Trophoblast cell (in vitro differentiated cells and primary cell): ENCODE results near the gene CUX1.

Experiments used
- DNase-seq, 2 donors: peaks; one replicate each; pipeline ENCODE4 v3.0.0-alpha.2; 2016
- H2AFZ ChIP-seq: 2 replicates; pipeline ENCODE4 v1.6.1; 2013; ENCODE audit warnings: low read length, moderate library complexity, mild to moderate bottlenecking; ENCODE audit not compliant: insufficient read depth, poor library complexity
- H2AK5ac ChIP-seq: 2 replicates; pipeline ENCODE4 v1.6.1; 2013; ENCODE audit warnings: mild to moderate bottlenecking, low read length
- H2BK120ac ChIP-seq: 2 replicates; pipeline ENCODE4 v1.6.1; 2013; ENCODE audit warnings: low read length, mild to moderate bottlenecking, moderate library complexity; ENCODE audit not compliant: insufficient read depth, poor library complexity
- H2BK12ac ChIP-seq: 2 replicates; pipeline ENCODE4 v1.6.1; 2013; ENCODE audit warnings: mild to moderate bottlenecking, low read length, moderate library complexity
- H2BK5ac ChIP-seq: 2 replicates; pipeline ENCODE4 v1.6.1; 2013; ENCODE audit warnings: low read length, low read depth, moderate library complexity, mild to moderate bottlenecking; ENCODE audit not compliant: poor library complexity
- H3K14ac ChIP-seq: 2 replicates; pipeline ENCODE4 v1.6.1; 2013; ENCODE audit warnings: mild to moderate bottlenecking, low read length
- H3K18ac ChIP-seq: 2 replicates; pipeline ENCODE4 v1.6.1; 2013; ENCODE audit warnings: mild to moderate bottlenecking, low read length
- H3K23ac ChIP-seq: 2 replicates; pipeline ENCODE4 v1.6.1; 2013; ENCODE audit warnings: low read length
- H3K27ac ChIP-seq: 2 replicates; pipeline ENCODE4 v1.5.1; 2013; ENCODE audit warnings: low read depth, mild to moderate bottlenecking, inconsistent platforms, low read length, moderate library complexity
- H3K27me3 ChIP-seq: 2 replicates; pipeline ENCODE4 v1.6.1; 2013; ENCODE audit warnings: inconsistent platforms, mild to moderate bottlenecking, low read length, moderate library complexity; ENCODE audit not compliant: insufficient read depth
- H3K36me3 ChIP-seq, 2 experiments: 1 replicate in 1 of 2; 2 replicates in 1 of 2; pipeline ENCODE4 v1.6.1; 2013; ENCODE audit warnings: low read length in 2 of 2, mild to moderate bottlenecking in 2 of 2, moderate library complexity in 1 of 2; ENCODE audit not compliant: insufficient read depth in 2 of 2, control insufficient read depth in 1 of 2
- H3K4ac ChIP-seq: 2 replicates; pipeline ENCODE4 v1.6.1; 2013; ENCODE audit warnings: low read depth, mild to moderate bottlenecking, low read length, moderate library complexity
- H3K4me1 ChIP-seq, 2 experiments: 1 replicate in 1 of 2; 2 replicates in 1 of 2; pipeline ENCODE4 v1.6.1; 2013; ENCODE audit warnings: low read length in 2 of 2, mild to moderate bottlenecking in 2 of 2, moderate library complexity in 1 of 2; ENCODE audit not compliant: insufficient read depth in 2 of 2, control insufficient read depth in 1 of 2
- H3K4me2 ChIP-seq: 2 replicates; pipeline ENCODE4 v1.6.1; 2013; ENCODE audit warnings: inconsistent platforms, mild to moderate bottlenecking, low read length, moderate library complexity
- H3K4me3 ChIP-seq: 2 replicates; pipeline ENCODE4 v1.5.1; 2013; ENCODE audit warnings: mild to moderate bottlenecking, low read depth, low read length, inconsistent platforms
- H3K79me1 ChIP-seq: one replicate; pipeline ENCODE4 v1.6.1; 2013; ENCODE audit warnings: low read length
- H3K79me2 ChIP-seq: 2 replicates; pipeline ENCODE4 v1.6.1; 2013; ENCODE audit warnings: low read length, mild to moderate bottlenecking; ENCODE audit not compliant: control insufficient read depth, insufficient read depth, poor library complexity
- H3K9ac ChIP-seq: 2 replicates; pipeline ENCODE4 v1.6.1; 2013; ENCODE audit warnings: mild to moderate bottlenecking, low read length
- H3K9me3 ChIP-seq: 2 replicates; pipeline ENCODE4 v1.6.1; 2013; ENCODE audit warnings: low read depth, mild to moderate bottlenecking, control low read depth, inconsistent platforms, low read length; ENCODE audit not compliant: insufficient read depth
- H4K12ac ChIP-seq: 2 replicates; pipeline ENCODE4 v1.6.1; 2013; ENCODE audit warnings: low read depth, mild to moderate bottlenecking, low read length, moderate library complexity
- H4K8ac ChIP-seq: 2 replicates; pipeline ENCODE4 v1.6.1; 2013; ENCODE audit warnings: low read depth, mild to moderate bottlenecking, low read length, moderate library complexity
- H4K91ac ChIP-seq: one replicate; pipeline ENCODE4 v1.6.1; 2013; ENCODE audit warnings: low read depth, mild to moderate bottlenecking, low read length, moderate library complexity
- WGBS: extraction: QIAGEN DNeasy Blood & Tissue Kit; methylation state at CpG from one replicate; pipeline ENCODE4 v1.1.7; 2013; ENCODE audit warnings: missing lambda C conversion rate; ENCODE audit not compliant: insufficient read length, insufficient coverage; ENCODE audit errors: extremely low coverage; 5-methylcytosine and 5-hydroxymethylcytosine counted together

CUX1 gene

GRCh38 chr7:102154425-102154824, 337.0 kb downstream of the CUX1 start:
- Histone ChIP-seq H4K91ac (no peak overlapping the region), H3K27me3 (no peaks in the 10 kb centered on the region), H3K4me3 (no peak overlapping the region), H3K23ac (no peak overlapping the region), H2BK12ac (no peak overlapping the region), H2AFZ (no peak overlapping the region), H3K4me1 (peaks cover 13 to 19% of the 10 kb centered on the region in 2 experiments), H3K14ac (no peak overlapping the region), H3K4ac (no peak overlapping the region), H2AK5ac (no peak overlapping the region), H4K12ac (no peak overlapping the region), H2BK5ac (no peak overlapping the region), H3K79me2 (no peaks in the 10 kb centered on the region), H4K8ac (no peak overlapping the region), H2BK120ac (no peak overlapping the region), H3K36me3 (peaks cover 7 to 9% of the 10 kb centered on the region in 2 experiments), H3K4me2 (no peak overlapping the region), H3K18ac (no peak overlapping the region), H3K79me1 (peaks cover 6% of the 10 kb centered on the region), H3K9me3 (peaks cover 2% of the 10 kb centered on the region), H3K9ac (no peak overlapping the region), H3K27ac (no peak overlapping the region)
- DNase-seq, result no peak
- WGBS, result no CpG with 5 or more reads among the region's 3 CpGs

- Histone ChIP-seq H4K12ac (no peak overlapping the region), H3K9me3 (peaks cover 2% of the 10 kb centered on the region), H3K14ac (no peak overlapping the region), H4K8ac (no peak overlapping the region), H3K4me1 (peaks cover 13 to 19% of the 10 kb centered on the region in 2 experiments), H4K91ac (no peak overlapping the region), H3K9ac (no peak overlapping the region), H3K79me1 (peaks cover 6% of the 10 kb centered on the region), H3K18ac (no peak overlapping the region), H3K27ac (no peak overlapping the region), H2BK120ac (no peak overlapping the region), H3K23ac (no peak overlapping the region), H3K4me2 (no peak overlapping the region), H2AK5ac (no peak overlapping the region), H3K79me2 (no peaks in the 10 kb centered on the region), H3K4me3 (no peak overlapping the region), H2BK12ac (no peak overlapping the region), H2BK5ac (no peak overlapping the region), H3K36me3 (peaks cover 7 to 12% of the 10 kb centered on the region in 2 experiments), H3K27me3 (no peaks in the 10 kb centered on the region), H3K4ac (no peak overlapping the region), H2AFZ (no peak overlapping the region)
- WGBS, result no CpG with 5 or more reads among the region's 10 CpGs
- DNase-seq, result peak; percentile 18 to 49
Observed at GRCh38 chr7:102155821-102156441, 338.5 kb downstream of the CUX1 start.

DNA sequence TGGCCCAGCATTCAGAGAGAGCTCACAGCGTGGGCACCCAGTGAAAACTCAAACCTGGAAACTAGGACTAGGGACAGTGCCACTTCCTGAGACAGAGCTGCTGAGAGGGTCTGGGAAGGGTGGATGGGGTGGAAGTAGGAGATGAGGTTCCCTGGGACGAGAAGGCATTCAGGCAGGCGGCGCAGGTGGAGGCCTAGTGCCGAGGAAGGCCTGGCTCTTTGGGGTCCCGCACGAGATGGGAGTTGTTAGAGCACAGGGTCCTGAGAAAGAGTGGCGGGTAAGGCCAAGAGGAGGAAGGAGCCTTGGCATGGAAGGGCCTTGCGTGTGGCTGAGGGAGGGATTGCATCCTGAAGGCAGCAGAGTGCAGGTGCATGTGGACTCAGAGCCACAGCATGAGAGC, 339.4 kb downstream of the CUX1 start:
- no peak overlapping the region for H3K23ac ChIP-seq
- no peak overlapping the region for H3K4me3 ChIP-seq
- no peak overlapping the region for H4K8ac ChIP-seq
- H2BK5ac ChIP-seq, result no peak overlapping the region
- no peak overlapping the region for H2AK5ac ChIP-seq
- WGBS, result no CpG with 5 or more reads among the region's 9 CpGs
- peaks cover 7 to 12% of the 10 kb centered on the region in 2 experiments for H3K36me3 ChIP-seq
- no peak overlapping the region for H3K27ac ChIP-seq
- no peak overlapping the region for H2AFZ ChIP-seq
- no peak for DNase-seq
- H3K4ac ChIP-seq, result no peak overlapping the region
- no peak overlapping the region for H2BK12ac ChIP-seq
- no peaks in the 10 kb centered on the region for H3K27me3 ChIP-seq
- no peak overlapping the region for H4K12ac ChIP-seq
- H3K79me1 ChIP-seq, result peaks cover 6% of the 10 kb centered on the region
- no peak overlapping the region for H3K14ac ChIP-seq
- H4K91ac ChIP-seq, result no peak overlapping the region
- no peak overlapping the region for H3K4me2 ChIP-seq
- peaks cover 13 to 19% of the 10 kb centered on the region in 2 experiments for H3K4me1 ChIP-seq
- peaks cover 2% of the 10 kb centered on the region for H3K9me3 ChIP-seq
- no peak overlapping the region for H2BK120ac ChIP-seq
- no peak overlapping the region for H3K9ac ChIP-seq
- no peak overlapping the region for H3K18ac ChIP-seq
- H3K79me2 ChIP-seq, result no peaks in the 10 kb centered on the region

GRCh38 chr7:102165136-102165535, 347.7 kb downstream of the CUX1 start:
- Histone ChIP-seq H3K9me3 (no peaks in the 10 kb centered on the region), H4K12ac (no peak overlapping the region)
- no CpG with 5 or more reads among the region's 6 CpGs for WGBS

More at GRCh38 chr7:102165136-102165535, 347.7 kb downstream of the CUX1 start:
- Histone ChIP-seq H3K4ac (no peak overlapping the region), H3K36me3 (peaks cover 8 to 12% of the 10 kb centered on the region in 2 experiments), H3K79me2 (no peaks in the 10 kb centered on the region), H4K91ac (no peak overlapping the region), H3K14ac (no peak overlapping the region), H2AFZ (no peak overlapping the region), H2BK12ac (no peak overlapping the region), H3K27ac (no peak overlapping the region), H3K4me2 (no peak overlapping the region), H4K8ac (no peak overlapping the region), H3K79me1 (no peaks in the 10 kb centered on the region), H3K4me1 (peaks cover 3 to 5% of the 10 kb centered on the region in 2 experiments), H2BK5ac (no peak overlapping the region), H3K23ac (no peak overlapping the region), H3K9ac (no peak overlapping the region), H3K27me3 (no peaks in the 10 kb centered on the region), H3K18ac (no peak overlapping the region), H2AK5ac (no peak overlapping the region), H2BK120ac (no peak overlapping the region), H3K4me3 (no peak overlapping the region)
- DNase-seq, result no peak
